ENCODE data around the gene HAUS3. TPM values are rescaled to one million over a fixed set of nuclear protein-coding genes. Genes with fewer than 3 reads are reported as not detected.

The HAUS3 gene
- total RNA-seq, 1 experiment from 2014 or later = 11.2 TPM

DNA sequence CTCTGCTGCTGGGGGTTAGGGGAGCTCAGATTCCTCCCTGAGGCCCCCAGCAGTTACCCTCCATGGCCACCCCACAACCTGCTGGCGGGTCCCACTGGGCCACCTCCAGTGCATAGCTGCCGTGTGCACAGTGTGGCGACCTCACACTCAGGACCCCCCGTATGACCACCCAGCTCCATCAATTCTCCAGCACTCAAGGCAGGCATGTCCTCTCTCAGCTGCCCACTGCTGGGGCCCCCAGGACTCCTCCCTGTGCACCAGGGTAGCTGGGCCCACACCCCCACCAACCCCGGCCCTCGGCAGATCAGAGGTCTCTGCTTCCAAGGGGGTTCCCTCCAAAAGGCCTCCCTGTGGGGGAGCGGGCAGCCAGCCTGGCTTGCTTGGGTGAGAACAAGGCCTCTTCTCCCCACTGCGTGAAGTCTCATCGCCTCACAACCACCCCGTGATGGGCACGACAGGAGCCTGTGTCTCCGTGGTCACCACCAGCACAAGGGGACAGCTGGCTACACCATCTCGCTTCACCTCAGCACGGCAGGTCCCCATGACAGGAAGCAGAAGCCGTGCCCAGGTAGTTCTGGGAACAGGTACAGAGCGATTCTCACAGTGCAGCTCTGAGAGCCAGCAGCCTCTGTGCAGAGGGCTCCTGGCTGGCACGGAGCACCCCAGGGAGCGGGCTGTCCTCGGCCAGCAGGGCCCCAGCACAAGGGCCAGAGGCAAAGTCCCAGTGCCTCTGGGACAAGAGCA is 4.6 kb upstream of the HAUS3 start:
- no peak overlapping the region for H3K4me3 ChIP-seq (ENCODE audit: low read depth in 2 of 2, low read length in 2 of 2)
- no peaks in the 10 kb centered on the region for H3K36me3 ChIP-seq (ENCODE audit: control insufficient read depth, insufficient read depth, low read length)
- no TSS peak for BruUV-seq (replicated peaks)
- intact Hi-C loops (cut with micrococcal nuclease; ENCODE audit: unreplicated experiment) = no loop called here
- ChIA-PET POLR2A (no interaction called here), CTCF (no interaction called here)
- peaks cover 6% of the 10 kb centered on the region for H3K4me1 ChIP-seq (ENCODE audit: control insufficient read depth, insufficient read depth, low read length)
- in situ Hi-C loops (cut with HindIII; ENCODE audit: low pct_unique_long_range_greater_than_20kb, low sequenced_read_pairs) = no loop called here
- no peak for ATAC-seq
- DNase-seq (ENCODE audit: low read depth, low spot score) = no peak
- no peaks in the 10 kb centered on the region for H3K27me3 ChIP-seq (ENCODE audit: control insufficient read depth, insufficient read depth, low read length)
- no peaks in the 10 kb centered on the region for H3K9me3 ChIP-seq (ENCODE audit: control insufficient read depth, insufficient read depth, low read depth, low read length)
- H3K27ac ChIP-seq (ENCODE audit: low read length) = no peak overlapping the region
- TF ChIP-seq, protein P1, sequence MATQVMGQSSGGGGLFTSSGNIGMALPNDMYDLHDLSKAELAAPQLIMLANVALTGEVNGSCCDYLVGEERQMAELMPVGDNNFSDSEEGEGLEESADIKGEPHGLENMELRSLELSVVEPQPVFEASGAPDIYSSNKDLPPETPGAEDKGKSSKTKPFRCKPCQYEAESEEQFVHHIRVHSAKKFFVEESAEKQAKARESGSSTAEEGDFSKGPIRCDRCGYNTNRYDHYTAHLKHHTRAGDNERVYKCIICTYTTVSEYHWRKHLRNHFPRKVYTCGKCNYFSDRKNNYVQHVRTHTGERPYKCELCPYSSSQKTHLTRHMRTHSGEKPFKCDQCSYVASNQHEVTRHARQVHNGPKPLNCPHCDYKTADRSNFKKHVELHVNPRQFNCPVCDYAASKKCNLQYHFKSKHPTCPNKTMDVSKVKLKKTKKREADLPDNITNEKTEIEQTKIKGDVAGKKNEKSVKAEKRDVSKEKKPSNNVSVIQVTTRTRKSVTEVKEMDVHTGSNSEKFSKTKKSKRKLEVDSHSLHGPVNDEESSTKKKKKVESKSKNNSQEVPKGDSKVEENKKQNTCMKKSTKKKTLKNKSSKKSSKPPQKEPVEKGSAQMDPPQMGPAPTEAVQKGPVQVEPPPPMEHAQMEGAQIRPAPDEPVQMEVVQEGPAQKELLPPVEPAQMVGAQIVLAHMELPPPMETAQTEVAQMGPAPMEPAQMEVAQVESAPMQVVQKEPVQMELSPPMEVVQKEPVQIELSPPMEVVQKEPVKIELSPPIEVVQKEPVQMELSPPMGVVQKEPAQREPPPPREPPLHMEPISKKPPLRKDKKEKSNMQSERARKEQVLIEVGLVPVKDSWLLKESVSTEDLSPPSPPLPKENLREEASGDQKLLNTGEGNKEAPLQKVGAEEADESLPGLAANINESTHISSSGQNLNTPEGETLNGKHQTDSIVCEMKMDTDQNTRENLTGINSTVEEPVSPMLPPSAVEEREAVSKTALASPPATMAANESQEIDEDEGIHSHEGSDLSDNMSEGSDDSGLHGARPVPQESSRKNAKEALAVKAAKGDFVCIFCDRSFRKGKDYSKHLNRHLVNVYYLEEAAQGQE (IDR thresholded peaks at IDR 0.05; ENCODE audit: insufficient read depth in 1 of 2, low read depth in 2 of 2, low read length in 1 of 2) = no peak
- TF ChIP-seq SIN3A (IDR thresholded peaks at IDR 0.05; ENCODE audit: borderline replicate concordance, insufficient read depth, low read depth, low read length) = no peak

DNA sequence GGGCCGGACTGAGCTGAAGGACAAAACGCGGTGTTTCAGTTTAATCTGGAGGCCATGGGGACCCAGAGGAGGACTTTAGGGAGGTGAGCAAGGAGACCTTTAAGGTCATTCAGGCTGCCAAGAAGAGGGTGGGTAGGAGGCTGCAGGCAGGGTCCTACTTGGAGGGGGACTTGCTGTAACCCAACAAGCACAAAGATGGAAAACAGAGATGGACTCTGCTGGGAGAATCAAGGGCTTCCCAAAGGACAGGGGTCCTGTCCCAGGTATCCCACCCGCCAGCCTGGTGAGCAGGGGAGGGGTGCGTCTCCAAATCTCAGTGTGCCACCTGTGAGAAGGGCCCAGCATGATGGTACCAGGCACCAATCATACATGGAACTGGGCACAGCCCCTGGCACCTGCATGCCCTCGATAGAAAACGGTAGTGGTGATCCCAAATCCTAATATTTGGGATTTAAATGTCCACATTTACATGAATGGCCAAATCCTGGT is 3.9 kb upstream of the HAUS3 start:
- TF ChIP-seq, protein P2, sequence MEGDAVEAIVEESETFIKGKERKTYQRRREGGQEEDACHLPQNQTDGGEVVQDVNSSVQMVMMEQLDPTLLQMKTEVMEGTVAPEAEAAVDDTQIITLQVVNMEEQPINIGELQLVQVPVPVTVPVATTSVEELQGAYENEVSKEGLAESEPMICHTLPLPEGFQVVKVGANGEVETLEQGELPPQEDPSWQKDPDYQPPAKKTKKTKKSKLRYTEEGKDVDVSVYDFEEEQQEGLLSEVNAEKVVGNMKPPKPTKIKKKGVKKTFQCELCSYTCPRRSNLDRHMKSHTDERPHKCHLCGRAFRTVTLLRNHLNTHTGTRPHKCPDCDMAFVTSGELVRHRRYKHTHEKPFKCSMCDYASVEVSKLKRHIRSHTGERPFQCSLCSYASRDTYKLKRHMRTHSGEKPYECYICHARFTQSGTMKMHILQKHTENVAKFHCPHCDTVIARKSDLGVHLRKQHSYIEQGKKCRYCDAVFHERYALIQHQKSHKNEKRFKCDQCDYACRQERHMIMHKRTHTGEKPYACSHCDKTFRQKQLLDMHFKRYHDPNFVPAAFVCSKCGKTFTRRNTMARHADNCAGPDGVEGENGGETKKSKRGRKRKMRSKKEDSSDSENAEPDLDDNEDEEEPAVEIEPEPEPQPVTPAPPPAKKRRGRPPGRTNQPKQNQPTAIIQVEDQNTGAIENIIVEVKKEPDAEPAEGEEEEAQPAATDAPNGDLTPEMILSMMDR (IDR thresholded peaks at IDR 0.05) = no peak
- TF ChIP-seq, protein P1 (IDR thresholded peaks at IDR 0.05; ENCODE audit: insufficient read depth in 1 of 2, low read depth in 2 of 2, low read length in 1 of 2) = no peak
- TF ChIP-seq POLR2AphosphoS5 (IDR thresholded peaks at IDR 0.05; ENCODE audit: low read depth, low read length) = no peak
- no peak for TF ChIP-seq SIN3A (IDR thresholded peaks at IDR 0.05; ENCODE audit: borderline replicate concordance, insufficient read depth, low read depth, low read length)
- no peak for TF ChIP-seq TCF7L2 (IDR thresholded peaks at IDR 0.05; ENCODE audit: low read depth, low read length)
- in situ Hi-C loops (cut with HindIII; ENCODE audit: low pct_unique_long_range_greater_than_20kb, low sequenced_read_pairs) (no loop called here), intact Hi-C loops (cut with micrococcal nuclease; ENCODE audit: unreplicated experiment) (no loop called here)
- BruUV-seq (replicated peaks) = no TSS peak
- H3K36me3 ChIP-seq (ENCODE audit: control insufficient read depth, insufficient read depth, low read length) = no peaks in the 10 kb centered on the region
- H3K9me3 ChIP-seq (ENCODE audit: control insufficient read depth, insufficient read depth, low read depth, low read length) = no peaks in the 10 kb centered on the region
- DNase-seq (ENCODE audit: low read depth, low spot score) = no peak
- no peak overlapping the region for H3K4me3 ChIP-seq (ENCODE audit: low read depth in 2 of 2, low read length in 2 of 2)
- ChIA-PET CTCF (no interaction called here), POLR2A (no interaction called here)
- no peak for ATAC-seq
- peaks cover 6% of the 10 kb centered on the region for H3K4me1 ChIP-seq (ENCODE audit: control insufficient read depth, insufficient read depth, low read length)
- no peaks in the 10 kb centered on the region for H3K27me3 ChIP-seq (ENCODE audit: control insufficient read depth, insufficient read depth, low read length)
- H3K27ac ChIP-seq (ENCODE audit: low read length) = no peak overlapping the region
